ENCODE measurements around the gene FARP1.

Gene FARP1

GRCh38 chr13:98339684-98340425 is 197.0 kb downstream of the FARP1 start:
- no peak for TF ChIP-seq CTCF (IDR thresholded peaks at IDR 0.05)

DNA sequence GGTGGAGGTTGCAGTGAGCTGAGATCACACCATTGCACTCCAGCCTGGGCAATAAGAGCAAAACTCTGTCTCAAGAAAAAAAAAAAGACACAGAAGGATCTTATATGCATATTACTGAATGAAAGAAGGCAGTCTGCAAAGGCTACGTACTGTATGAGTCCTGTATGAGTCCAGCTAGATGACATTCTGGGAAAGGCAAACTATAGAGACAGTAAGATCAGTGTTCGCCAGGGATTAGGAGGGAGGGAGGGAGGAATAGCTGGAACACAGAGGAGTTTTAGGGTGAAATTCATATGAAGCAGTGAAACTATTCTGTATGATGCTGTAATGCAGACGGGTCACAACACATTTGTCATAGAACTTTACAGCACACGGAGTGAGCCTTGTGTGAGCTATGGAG is 200.1 kb downstream of the FARP1 start:
- TF ChIP-seq CTCF (IDR thresholded peaks at IDR 0.05): no peak

GRCh38 chr13:98343461-98343860 is 200.6 kb downstream of the FARP1 start:
- TF ChIP-seq CTCF (IDR thresholded peaks at IDR 0.05): no peak

DNA sequence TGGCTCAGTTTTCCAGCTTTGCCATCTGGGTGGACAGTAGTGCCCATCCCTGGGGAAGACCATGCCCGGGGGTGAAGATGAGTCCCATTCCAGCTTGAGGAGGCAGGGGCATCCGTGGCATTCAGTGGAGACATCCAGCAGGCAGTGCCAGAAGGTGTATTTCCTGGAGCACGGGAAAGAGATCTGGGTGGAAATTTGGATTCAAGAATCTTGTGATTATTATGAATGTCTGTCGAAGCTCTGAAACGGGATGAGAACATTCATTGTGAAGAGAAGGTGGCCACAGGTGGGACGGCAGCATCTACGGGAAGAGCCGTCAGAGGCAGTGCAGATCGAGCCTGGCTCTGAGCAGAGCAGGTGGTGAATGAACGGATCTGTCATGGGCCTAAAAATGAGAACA is 201.5 kb downstream of the FARP1 start:
- TF ChIP-seq CTCF (IDR thresholded peaks at IDR 0.05): no peak

GRCh38 chr13:98345107-98345935 is 202.4 kb downstream of the FARP1 start:
- no peak for TF ChIP-seq CTCF (IDR thresholded peaks at IDR 0.05)

DNA sequence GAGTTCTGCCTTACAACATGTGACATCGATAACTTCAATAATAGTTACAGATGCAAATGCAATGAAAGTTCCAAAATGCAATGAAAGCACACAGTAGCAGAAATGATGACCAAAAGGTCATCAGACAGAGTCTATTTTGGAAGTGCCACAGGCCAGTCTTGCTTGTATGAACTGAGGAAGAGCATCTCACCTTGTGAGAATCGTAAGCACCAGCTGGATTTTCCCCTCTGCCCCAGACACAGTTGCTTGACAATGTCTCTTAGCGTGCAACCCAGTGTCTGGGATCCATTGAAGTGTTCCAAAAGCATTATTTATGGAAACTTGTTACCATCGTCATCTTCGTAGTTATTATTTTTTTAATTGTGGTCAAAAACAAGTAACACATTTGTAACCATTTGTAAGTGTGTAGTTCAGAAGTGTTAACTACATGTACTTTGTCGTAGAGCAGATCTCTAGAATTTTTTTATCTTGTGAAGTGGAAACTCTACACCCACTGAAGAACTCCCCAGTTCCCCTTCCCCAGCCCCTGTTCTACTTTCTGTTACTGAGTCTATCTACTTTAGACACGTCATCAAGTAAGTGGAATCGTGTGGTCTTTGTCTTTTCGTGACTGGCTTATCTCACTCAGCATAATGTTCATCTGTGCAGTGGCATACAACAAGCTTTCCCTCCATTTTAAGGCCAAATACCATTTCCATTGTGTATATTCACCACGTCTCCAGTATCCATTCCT is 204.2 kb downstream of the FARP1 start:
- no peak for TF ChIP-seq CTCF (IDR thresholded peaks at IDR 0.05)

- no peak for TF ChIP-seq CTCF (IDR thresholded peaks at IDR 0.05)
These were observed 204.9 kb downstream of the FARP1 start for GRCh38 chr13:98347756-98348155.

Measured in LNCAP (cell line).